MM.1S (cell line): ENCODE results near the gene BTBD16.

Experiments
- DNase-seq: peaks from one replicate; pipeline ENCODE4 v3.0.0-alpha.2; 2015
- H2AFZ ChIP-seq: fragments of 300-600 bp; sonication (generic); 2 replicates; pipeline ENCODE4 v1.6.0; 2016; ENCODE audit warnings: antibody characterized with exemption, low read length
- H3F3A ChIP-seq: fragments of 300-600 bp; sonication (generic); 2 replicates; pipeline ENCODE4 v1.6.1; 2016; ENCODE audit warnings: mild to moderate bottlenecking, antibody characterized with exemption, low read length, moderate library complexity, mixed read lengths; ENCODE audit not compliant: insufficient read depth
- H3K27ac ChIP-seq: fragments of 300-600 bp; sonication (generic); 2 replicates; pipeline ENCODE4 v1.5.1; 2016; ENCODE audit warnings: mild to moderate bottlenecking, low read length
- H3K27me3 ChIP-seq: fragments of 300-600 bp; sonication (generic); replicated peaks from 2 replicates; pipeline ENCODE4 v1.6.0; 2016; ENCODE audit warnings: low read length; ENCODE audit not compliant: insufficient read depth
- H3K36me3 ChIP-seq: fragments of 300-600 bp; sonication (generic); replicated peaks from 2 replicates; pipeline ENCODE4 v1.6.1; 2016; ENCODE audit warnings: mild to moderate bottlenecking, low read length, mixed read lengths; ENCODE audit not compliant: insufficient read depth
- H3K4me1 ChIP-seq: fragments of 300-600 bp; sonication (generic); 2 replicates; pipeline ENCODE4 v1.6.1; 2016; ENCODE audit warnings: low read length, mixed read lengths
- H3K4me2 ChIP-seq: fragments of 300-600 bp; sonication (generic); 2 replicates; pipeline ENCODE4 v1.6.0; 2016; ENCODE audit warnings: low read depth, low read length
- H3K4me3 ChIP-seq: fragments of 300-600 bp; sonication (generic); 2 replicates; pipeline ENCODE4 v1.5.1; 2016; ENCODE audit warnings: low read length, mixed read lengths
- H3K79me2 ChIP-seq: fragments of 300-600 bp; sonication (generic); 2 replicates; pipeline ENCODE4 v1.6.1; 2016; ENCODE audit warnings: mixed run types, low read length, mixed read lengths
- H3K9ac ChIP-seq: fragments of 300-600 bp; sonication (generic); 2 replicates; pipeline ENCODE4 v1.6.1; 2016; ENCODE audit warnings: low read length, mixed read lengths
- H3K9me2 ChIP-seq: fragments of 300-600 bp; sonication (generic); replicated peaks from 2 replicates; pipeline ENCODE4 v1.6.1; 2016; ENCODE audit warnings: mild to moderate bottlenecking, low read length, mixed read lengths; ENCODE audit not compliant: insufficient read depth
- H3K9me3 ChIP-seq: fragments of 300-600 bp; sonication (generic); replicated peaks from 2 replicates; pipeline ENCODE4 v1.6.1; 2016; ENCODE audit warnings: mild to moderate bottlenecking, low read length, mixed read lengths; ENCODE audit not compliant: insufficient read depth
- H4K20me1 ChIP-seq: fragments of 300-600 bp; sonication (generic); 2 replicates; pipeline ENCODE4 v1.6.1; 2016; ENCODE audit warnings: mild to moderate bottlenecking, low read length, moderate library complexity, mixed read lengths; ENCODE audit not compliant: insufficient read depth
- CTCF ChIP-seq: fragments of 300-600 bp; sonication (generic); IDR thresholded peaks from 2 replicates; pipeline ENCODE4 v1.5.1; 2016; ENCODE audit warnings: antibody characterized with exemption, low read length, mixed read lengths
- EZH2 ChIP-seq: fragments of 300-600 bp; sonication (generic); optimal IDR thresholded peaks from 2 replicates; pipeline ENCODE3; 2017; ENCODE audit warnings: low read depth, mild to moderate bottlenecking, antibody characterized with exemption, low read length, mixed read lengths
- EZH2phosphoT487 ChIP-seq: fragments of 300-600 bp; sonication (generic); IDR thresholded peaks from 2 replicates; pipeline ENCODE4 v1.6.1; 2018; ENCODE audit warnings: antibody characterized with exemption, low read length

Gene BTBD16

DNA sequence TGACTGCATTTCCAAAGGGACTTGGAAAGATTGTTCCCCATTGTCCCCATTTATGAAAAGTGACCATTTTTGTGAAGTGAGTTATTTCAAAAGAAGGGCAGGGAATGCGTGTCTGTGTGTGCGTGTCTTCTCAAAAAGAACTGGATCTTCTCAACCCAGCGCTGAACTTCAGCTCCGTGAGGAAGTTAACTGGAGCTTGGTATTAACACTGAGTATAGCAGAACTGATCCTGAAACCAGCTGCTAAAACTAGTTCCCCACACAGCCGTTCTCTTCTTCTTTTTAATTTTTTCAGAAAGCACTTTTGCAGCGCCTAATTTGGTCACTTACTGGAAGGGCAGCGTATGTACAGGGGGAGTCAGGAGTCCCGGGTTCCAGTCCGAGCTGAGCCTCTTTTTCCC is 57.6 kb downstream of the BTBD16 start:
- no peaks in the 10 kb centered on the region for H3K9me3 ChIP-seq
- no peaks in the 10 kb centered on the region for H3K36me3 ChIP-seq
- H3K9me2 ChIP-seq, result no peaks in the 10 kb centered on the region
- no peaks in the 10 kb centered on the region for H4K20me1 ChIP-seq
- no peak overlapping the region for H3K27ac ChIP-seq
- H3K27me3 ChIP-seq, result no peaks in the 10 kb centered on the region; the same call in 1 of the 2 replicates
- H3F3A ChIP-seq, result no peaks in the 10 kb centered on the region
- no peak for TF ChIP-seq EZH2phosphoT487
- no peaks in the 10 kb centered on the region for H3K4me1 ChIP-seq
- no peak for DNase-seq
- H3K79me2 ChIP-seq, result no peaks in the 10 kb centered on the region
- H3K9ac ChIP-seq, result no peak overlapping the region
- H3K4me2 ChIP-seq, result no peak overlapping the region
- no peak overlapping the region for H3K4me3 ChIP-seq
- no peak overlapping the region for H2AFZ ChIP-seq

DNA sequence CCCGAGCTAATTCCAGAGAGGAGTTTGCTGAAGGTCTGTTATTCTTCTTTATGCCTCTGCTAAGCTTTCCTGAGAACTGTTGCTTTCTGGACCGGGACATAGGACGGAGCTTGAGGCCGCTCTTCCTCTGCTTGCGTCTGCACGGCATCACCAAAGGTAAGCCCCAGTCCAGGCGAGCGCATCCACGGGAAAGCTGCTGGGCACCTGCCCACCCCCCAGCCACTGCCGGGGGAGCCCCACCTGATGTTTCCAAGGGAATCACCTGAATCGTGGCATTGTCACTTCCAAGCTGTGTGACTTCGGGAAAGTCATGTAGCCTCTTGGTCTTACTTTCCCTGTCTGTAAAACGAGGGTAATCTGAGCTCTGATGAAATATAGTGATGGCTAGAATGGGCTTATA is 58.3 kb downstream of the BTBD16 start:
- Histone ChIP-seq H3K79me2 (no peaks in the 10 kb centered on the region), H3K9me3 (no peaks in the 10 kb centered on the region), H3K4me2 (no peak overlapping the region), H3K36me3 (no peaks in the 10 kb centered on the region), H3K9ac (no peak overlapping the region), H3K4me3 (no peak overlapping the region), H3F3A (no peaks in the 10 kb centered on the region), H3K27ac (no peak overlapping the region), H2AFZ (no peak overlapping the region), H4K20me1 (no peaks in the 10 kb centered on the region), H3K4me1 (no peaks in the 10 kb centered on the region), H3K9me2 (no peaks in the 10 kb centered on the region), H3K27me3 (no peaks in the 10 kb centered on the region; the same call in 1 of the 2 replicates)
- DNase-seq, result no peak
- TF ChIP-seq EZH2 (no peak), EZH2phosphoT487 (no peak), CTCF (no peak)

DNA sequence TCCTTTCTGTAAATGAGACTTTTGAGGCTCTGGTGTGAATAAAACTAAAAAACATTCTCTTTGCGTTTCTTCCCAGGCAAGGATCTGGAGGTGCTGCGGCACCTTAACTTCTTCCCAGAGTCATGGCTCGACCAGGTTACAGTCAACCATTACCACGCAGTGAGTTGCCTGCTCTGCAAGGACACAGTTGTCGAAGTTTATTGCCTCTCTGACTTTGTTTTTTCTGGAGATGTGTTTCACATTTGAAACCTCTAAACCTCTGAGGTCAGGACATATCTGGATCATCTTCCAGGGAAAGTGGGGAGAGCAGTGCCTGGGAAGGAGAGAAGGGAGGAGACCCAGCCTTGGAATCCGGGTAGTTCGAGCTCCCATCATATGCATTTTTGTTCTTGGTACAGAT is 60.0 kb downstream of the BTBD16 start:
- Histone ChIP-seq H3K27ac (no peak overlapping the region), H3F3A (no peaks in the 10 kb centered on the region), H3K9ac (no peak overlapping the region), H2AFZ (no peak overlapping the region), H3K4me2 (no peak overlapping the region), H3K9me2 (no peaks in the 10 kb centered on the region), H4K20me1 (no peaks in the 10 kb centered on the region), H3K4me3 (no peak overlapping the region), H3K9me3 (no peaks in the 10 kb centered on the region), H3K27me3 (peaks cover 3% of the 10 kb centered on the region; the same call in 1 of the 2 replicates), H3K36me3 (no peaks in the 10 kb centered on the region), H3K79me2 (no peaks in the 10 kb centered on the region), H3K4me1 (no peaks in the 10 kb centered on the region)
- TF ChIP-seq EZH2 (no peak), EZH2phosphoT487 (no peak), CTCF (no peak)
- no peak for DNase-seq

DNA sequence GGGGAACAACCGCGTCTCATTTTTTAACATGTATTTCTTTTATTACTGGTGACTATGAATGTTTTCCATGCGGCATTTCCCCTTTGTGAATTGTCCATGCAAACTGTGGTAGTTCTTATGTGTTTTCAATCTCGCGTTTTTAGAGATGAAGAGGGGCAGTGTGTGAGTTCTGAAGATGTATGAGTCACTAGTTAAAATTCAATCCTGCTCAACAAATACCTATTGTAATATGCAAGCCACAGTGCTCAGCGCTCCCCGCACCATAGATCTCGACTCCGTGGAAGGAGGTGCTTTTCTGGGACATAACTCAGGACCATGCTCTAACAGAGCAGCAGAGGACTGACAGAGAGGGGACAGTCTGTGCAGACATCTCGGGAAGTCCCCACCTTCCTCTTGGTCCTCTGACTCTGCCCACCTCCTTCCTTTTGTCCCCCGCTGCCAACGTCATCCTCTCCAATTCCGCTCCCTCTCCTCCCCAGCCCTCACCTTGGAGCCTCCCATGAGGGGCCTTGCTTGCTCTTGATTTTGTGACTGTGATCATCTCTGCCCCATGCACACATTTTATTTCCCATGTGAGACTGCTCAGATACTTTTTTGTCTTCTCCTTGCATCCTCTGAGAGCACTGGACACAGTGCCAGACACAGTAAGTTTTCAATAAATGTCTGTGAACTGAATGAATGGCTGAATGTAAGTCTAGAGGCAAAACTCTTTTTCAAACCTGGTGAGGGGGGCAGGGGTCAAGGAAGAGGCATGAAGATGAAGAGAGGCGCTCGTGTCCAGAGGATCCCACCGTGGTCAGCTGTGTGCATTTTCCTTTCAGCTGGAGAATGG is 60.7 kb downstream of the BTBD16 start:
- TF ChIP-seq EZH2phosphoT487, result no peak
- TF ChIP-seq EZH2, result no peak
- no peak for TF ChIP-seq CTCF

More for the DNA sequence above, 60.7 kb downstream of the BTBD16 start:
- DNase-seq, result no peak
- Histone ChIP-seq H3K36me3 (no peaks in the 10 kb centered on the region), H3K27ac (no peak overlapping the region), H3K9me2 (no peaks in the 10 kb centered on the region), H3K79me2 (no peaks in the 10 kb centered on the region), H3K4me3 (no peak overlapping the region), H3K9ac (no peak overlapping the region), H2AFZ (no peak overlapping the region), H3F3A (no peaks in the 10 kb centered on the region), H3K27me3 (peaks cover 3% of the 10 kb centered on the region; the same call in 1 of the 2 replicates), H3K9me3 (no peaks in the 10 kb centered on the region), H4K20me1 (no peaks in the 10 kb centered on the region), H3K4me1 (no peaks in the 10 kb centered on the region), H3K4me2 (no peak overlapping the region)
